ENCODE measurements around the gene TMEM63C. TPM values are rescaled to one million over a fixed set of nuclear protein-coding genes. Genes with fewer than 3 reads are reported as not detected.

The TMEM63C gene
- total RNA-seq, 1 donor from 2014 or later, result 0.92 TPM

DNA sequence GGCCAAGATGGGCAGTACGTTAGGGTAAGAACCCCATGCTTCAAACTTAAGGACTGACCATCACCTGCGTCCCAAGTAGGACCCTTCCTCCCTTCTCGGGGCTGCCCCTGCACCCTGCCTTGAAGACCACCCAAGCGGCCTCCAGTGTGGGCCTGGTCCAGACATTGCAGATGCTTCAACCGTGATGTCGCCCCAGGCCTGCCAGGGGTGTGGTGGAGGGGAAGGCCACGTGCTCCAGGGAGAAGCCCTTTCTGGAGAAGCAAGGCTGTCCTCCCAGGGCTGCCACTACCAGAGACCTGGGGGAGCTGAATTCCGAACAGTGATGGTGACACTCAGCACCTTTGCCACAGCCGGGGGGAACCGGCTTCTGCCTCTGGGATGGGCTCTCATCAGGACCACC lies 76.1 kb downstream of the TMEM63C start:
- no peak for DNase-seq

DNA sequence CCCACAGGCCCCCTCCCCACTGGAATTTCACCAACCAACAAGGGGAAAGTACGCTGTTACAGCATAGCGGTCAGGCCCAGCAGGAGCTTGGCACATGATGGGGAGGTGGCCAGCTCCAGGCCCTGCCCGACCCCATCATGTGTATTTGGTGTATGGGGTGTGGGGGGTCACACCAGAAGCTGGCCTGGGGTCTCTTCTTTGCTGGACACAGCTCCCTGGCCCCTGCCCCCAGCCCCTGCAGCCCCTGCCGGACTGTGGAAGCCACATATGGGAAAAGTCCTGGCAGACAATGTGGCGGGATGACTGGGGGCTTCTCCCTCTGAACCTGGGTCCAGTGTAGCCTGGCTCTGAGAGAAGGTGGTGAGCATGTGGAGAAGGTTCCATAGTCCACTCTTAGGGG lies 77.0 kb downstream of the TMEM63C start:
- DNase-seq, result no peak

- no peak for DNase-seq
Measured at GRCh38 chr14:77259025-77259715, 77.6 kb downstream of the TMEM63C start.

DNA sequence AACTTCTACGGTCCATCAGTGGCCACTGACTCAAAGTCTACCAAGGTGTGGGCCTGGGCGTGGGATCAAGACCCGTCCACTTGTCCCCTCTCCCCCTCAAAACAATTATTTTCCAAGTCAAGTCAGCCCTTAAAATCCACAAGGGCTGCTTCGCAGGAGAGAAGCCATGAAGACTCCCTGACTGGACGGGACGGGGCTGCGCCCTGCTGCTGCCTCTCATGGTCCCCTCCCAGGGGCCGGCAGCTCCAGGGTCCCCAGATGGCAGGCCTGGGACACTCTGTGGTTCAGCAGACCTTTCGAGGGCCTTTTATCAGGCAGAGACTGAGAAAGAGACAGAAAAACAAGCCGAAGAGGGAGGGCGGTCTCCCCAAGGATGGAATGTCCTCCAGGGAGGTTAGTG lies 78.6 kb downstream of the TMEM63C start:
- no peak for DNase-seq

GRCh38 chr14:77260631-77261030 lies 79.0 kb downstream of the TMEM63C start:
- DNase-seq, result peak; percentile 61

DNA sequence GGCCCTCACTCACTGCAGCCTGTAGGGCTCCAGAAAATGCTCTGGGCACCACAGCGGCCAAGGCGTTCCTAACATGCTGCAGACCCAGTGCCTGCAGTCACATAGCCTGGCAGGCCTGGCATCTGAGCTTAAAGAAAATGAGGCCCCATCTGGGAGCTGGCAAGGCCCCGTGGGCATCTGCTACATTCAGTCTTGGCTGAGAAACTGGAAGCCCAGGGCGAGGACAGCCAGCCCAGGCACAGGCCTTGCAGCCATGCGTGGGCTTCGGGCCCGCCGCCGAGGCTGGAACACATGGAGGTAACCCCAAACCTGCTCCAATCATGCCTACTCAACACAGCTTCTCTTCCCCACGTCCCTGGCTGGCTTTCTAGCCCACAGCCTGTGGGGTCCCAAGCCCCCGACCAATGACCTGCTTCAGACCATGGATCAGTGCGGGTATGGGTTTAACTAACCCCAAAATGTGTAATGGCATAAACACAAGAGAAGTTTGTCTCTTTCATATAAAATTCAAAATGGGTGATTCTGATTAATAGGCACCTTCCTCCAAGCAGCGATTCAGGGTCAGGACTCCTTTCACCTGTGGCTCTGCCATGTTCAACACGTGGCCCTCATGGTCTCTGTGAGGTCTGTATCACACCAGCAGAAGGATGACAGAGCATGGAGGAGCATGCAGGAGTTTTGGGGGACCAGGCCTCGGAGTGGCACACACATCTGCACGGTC lies 83.0 kb downstream of the TMEM63C start:
- no peak for DNase-seq

DNA sequence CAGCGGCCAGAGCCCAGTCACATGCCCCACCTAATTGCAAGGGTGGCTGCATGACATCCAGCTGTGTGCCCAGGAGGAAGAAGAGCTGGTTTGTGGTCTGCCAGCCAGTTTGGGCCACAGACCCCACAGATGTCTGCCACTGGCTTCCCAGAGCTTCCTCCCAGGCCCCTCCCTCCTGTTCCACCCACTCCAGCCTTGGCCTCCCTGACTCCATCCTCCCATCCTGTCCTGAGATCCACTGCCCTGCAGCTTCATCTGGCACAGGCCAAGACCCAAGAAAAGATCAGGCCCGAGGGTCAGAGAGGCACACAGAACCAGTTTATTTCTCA lies 83.6 kb downstream of the TMEM63C start:
- no peak for DNase-seq

GRCh38 chr14:77265561-77266335 lies 84.2 kb downstream of the TMEM63C start:
- peak; percentile 22 for DNase-seq

GRCh38 chr14:77266336-77266735 lies 84.7 kb downstream of the TMEM63C start:
- DNase-seq, result no peak

- DNase-seq, result no peak
Measured at GRCh38 chr14:77267937-77268699, 86.5 kb downstream of the TMEM63C start.

- DNase-seq, result peak; percentile 5
Measured at GRCh38 chr14:77268989-77269600, 87.5 kb downstream of the TMEM63C start.

DNA sequence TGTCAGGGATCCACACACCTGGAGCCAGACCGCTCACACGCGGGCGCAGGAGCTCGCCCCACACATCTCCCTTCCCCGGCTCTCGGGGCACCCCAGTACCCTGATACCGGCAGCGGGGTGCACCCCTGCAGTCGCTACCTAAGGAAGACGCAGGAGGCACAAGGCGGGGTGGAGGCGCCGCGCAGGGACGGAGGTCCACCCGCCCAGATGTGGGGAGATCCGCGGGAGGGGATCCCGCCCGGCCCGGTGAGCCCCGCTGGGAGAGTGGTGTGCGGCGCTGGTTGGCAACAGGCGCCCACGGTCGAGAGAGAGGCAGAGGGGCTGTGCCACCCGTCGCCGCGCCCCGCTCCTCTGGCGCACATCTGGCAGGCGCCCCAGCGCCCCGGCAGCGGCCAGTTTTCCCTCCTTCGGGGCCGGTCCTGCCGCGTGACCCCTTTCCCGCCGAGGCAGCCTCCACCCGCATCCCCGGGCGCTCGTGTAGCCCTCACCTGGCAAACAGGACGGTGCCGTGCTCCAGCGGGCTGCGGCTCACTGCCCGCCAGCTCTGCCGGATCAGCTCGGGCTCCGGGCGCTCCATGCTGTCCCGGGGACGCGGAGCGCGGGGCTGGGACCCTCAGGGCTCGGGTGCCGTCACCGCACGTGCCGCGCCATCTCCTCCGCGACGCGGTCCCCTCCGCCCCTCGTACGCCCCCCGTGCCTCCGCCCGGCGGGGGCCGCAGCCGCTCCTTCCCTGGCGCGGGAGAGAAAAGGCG lies 88.9 kb downstream of the TMEM63C start:
- peak; percentile 2 for DNase-seq

DNA sequence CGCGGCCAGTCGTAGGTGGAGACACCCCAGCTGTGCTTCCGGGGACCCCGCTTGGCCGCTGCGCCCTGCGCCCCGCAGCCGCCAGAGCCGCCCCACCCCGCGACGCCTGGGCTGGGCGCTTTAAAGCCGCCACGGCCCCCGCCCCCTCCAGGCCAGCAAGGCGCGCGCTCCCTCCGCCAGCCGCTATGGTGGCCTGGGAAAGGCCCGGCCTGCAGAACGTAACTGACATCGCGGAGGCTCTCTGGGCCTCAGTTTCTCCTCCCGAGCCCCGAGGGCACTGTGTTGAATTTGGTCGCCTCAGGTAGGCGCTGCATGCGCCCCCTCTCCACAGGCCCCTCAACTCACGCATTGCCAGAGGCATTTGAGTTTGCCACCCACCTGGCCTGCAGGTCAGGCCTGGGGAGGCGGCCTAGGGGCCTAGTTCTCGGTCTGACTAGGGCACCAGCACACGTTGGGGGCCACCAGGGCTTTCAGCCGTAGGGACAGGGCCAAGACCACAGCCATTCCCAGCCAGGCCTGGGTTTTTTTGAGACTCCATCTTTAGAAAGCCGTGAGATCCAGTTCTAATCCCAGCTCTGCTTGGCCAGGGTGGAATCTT lies 89.6 kb downstream of the TMEM63C start, which contains the start of gene NGB:
TSS of gene NGB (minus strand) at position 94 of the 598 bp plus-strand sequence. CDS start 269 bp downstream, outside the sequence.
- no peak for DNase-seq

GRCh38 chr14:77272261-77272660 lies 90.7 kb downstream of the TMEM63C start:
- no peak for DNase-seq

- no peak for DNase-seq
Measured at GRCh38 chr14:77273796-77274195, 92.2 kb downstream of the TMEM63C start.

- DNase-seq, result no peak
Measured at GRCh38 chr14:77275041-77275580, 93.5 kb downstream of the TMEM63C start.

- peak; percentile 4 for DNase-seq
Measured at GRCh38 chr14:77275601-77276017, 94.0 kb downstream of the TMEM63C start.

DNA sequence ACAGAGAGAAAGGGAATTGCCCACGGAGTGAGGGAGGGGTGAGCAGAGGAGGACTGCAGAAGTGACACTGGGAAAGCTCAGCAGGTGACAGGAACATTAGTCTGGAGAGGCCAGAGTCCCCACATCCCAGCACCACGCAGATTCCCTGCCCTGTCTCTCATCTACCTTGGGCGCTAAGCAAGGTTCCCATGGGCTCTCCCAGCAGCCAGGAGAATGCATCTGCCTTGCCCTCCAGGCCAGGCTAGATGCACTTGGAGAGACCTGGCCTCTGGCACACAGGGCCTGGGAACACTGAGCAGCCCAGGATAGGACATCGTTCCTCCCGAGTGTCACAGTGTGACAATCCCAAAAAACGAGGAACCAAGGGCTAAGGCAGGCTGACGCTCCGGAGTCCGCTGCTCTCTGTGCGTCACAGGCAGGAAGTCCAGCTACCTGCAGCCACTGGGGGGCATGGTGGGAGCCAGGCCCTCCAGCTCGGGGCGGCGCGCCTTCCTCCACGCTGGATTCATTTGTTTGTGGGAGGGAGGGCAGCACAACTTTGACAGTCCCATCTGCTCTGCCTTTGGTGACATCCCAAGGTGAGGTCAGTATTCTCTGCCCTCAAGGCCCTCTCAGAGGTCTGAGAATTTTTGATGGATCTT lies 94.8 kb downstream of the TMEM63C start:
- no peak for DNase-seq

- no peak for DNase-seq
Measured at GRCh38 chr14:77276959-77277358, 95.4 kb downstream of the TMEM63C start.
